Liver (tissue), 2 donors: ENCODE measurements around the gene NFE2L2.

Experiments used
- CTCF ChIP-seq: fragments of 150-350 bp; IDR thresholded peaks from 2 replicates; pipeline ENCODE4 v1.5.1; 2017; ENCODE audit warnings: improper control_type of control experiment, low read depth, low read length; ENCODE audit not compliant: missing input control
- REST ChIP-seq: IDR thresholded peaks from 2 replicates; pipeline ENCODE4 v1.6.1; 2016; ENCODE audit warnings: antibody characterized with exemption, mild to moderate bottlenecking
- ZBTB33 ChIP-seq: IDR thresholded peaks from 2 replicates; pipeline ENCODE4 v1.6.1; 2016; ENCODE audit warnings: antibody characterized with exemption
- donor health status: healthy.

- TF ChIP-seq CTCF (no peak), REST (no peak), ZBTB33 (no peak)
Observed at GRCh38 chr2:177192788-177193187, 71.7 kb downstream of the NFE2L2 start.
